GDM1 (cell line): ENCODE data around the gene MAP3K7.

Experiments used
- DNase-seq: peaks from one replicate; lab custom pipeline; 2025; lab: John Stamatoyannopoulos, UW

Gene MAP3K7

GRCh38 chr6:90530882-90531281, 56.0 kb downstream of the MAP3K7 start:
- DNase-seq: no peak

GRCh38 chr6:90525421-90525820, 61.5 kb downstream of the MAP3K7 start:
- no peak for DNase-seq

GRCh38 chr6:90523779-90524310, 63.0 kb downstream of the MAP3K7 start:
- DNase-seq: no peak

GRCh38 chr6:90521955-90522354, 64.9 kb downstream of the MAP3K7 start:
- no peak for DNase-seq

- no peak for DNase-seq
Measured at GRCh38 chr6:90516074-90516660, 70.7 kb downstream of the MAP3K7 start.

GRCh38 chr6:90514496-90514895, 72.4 kb downstream of the MAP3K7 start:
- no peak for DNase-seq

GRCh38 chr6:90508753-90509152, 78.1 kb downstream of the MAP3K7 start:
- no peak for DNase-seq

- no peak for DNase-seq
Measured at GRCh38 chr6:90502866-90503407, 83.9 kb downstream of the MAP3K7 start.

- no peak for DNase-seq
Measured at GRCh38 chr6:90502381-90502780, 84.5 kb downstream of the MAP3K7 start.

GRCh38 chr6:90500458-90500857, 86.4 kb downstream of the MAP3K7 start:
- DNase-seq: no peak

GRCh38 chr6:90497411-90497810, 89.5 kb downstream of the MAP3K7 start:
- no peak for DNase-seq

- no peak for DNase-seq
Measured at GRCh38 chr6:90496258-90497016, 90.4 kb downstream of the MAP3K7 start.

GRCh38 chr6:90495216-90495817, 91.6 kb downstream of the MAP3K7 start:
- no peak for DNase-seq

GRCh38 chr6:90494067-90494780, 92.6 kb downstream of the MAP3K7 start:
- no peak for DNase-seq

- peak; percentile 44 for DNase-seq
Measured at GRCh38 chr6:90493332-90493731, 93.5 kb downstream of the MAP3K7 start.

- no peak for DNase-seq
Measured at GRCh38 chr6:90492798-90493197, 94.1 kb downstream of the MAP3K7 start.

- no peak for DNase-seq
Measured at GRCh38 chr6:90492369-90492768, 94.5 kb downstream of the MAP3K7 start.

GRCh38 chr6:90490030-90490716, 96.7 kb downstream of the MAP3K7 start:
- DNase-seq: no peak

GRCh38 chr6:90488816-90489215, 98.1 kb downstream of the MAP3K7 start:
- DNase-seq: no peak

- DNase-seq: no peak
Measured at GRCh38 chr6:90485635-90486277, 101.1 kb downstream of the MAP3K7 start.

GRCh38 chr6:90484903-90485302, 102.0 kb downstream of the MAP3K7 start:
- no peak for DNase-seq
